ENCODE data around the gene HOXC6.
"Not testable (repeated sequence)": the region's sequence is repeated elsewhere in the genome, so short reads cannot be mapped to it uniquely, and the experiment has no call there.

The HOXC6 gene

DNA sequence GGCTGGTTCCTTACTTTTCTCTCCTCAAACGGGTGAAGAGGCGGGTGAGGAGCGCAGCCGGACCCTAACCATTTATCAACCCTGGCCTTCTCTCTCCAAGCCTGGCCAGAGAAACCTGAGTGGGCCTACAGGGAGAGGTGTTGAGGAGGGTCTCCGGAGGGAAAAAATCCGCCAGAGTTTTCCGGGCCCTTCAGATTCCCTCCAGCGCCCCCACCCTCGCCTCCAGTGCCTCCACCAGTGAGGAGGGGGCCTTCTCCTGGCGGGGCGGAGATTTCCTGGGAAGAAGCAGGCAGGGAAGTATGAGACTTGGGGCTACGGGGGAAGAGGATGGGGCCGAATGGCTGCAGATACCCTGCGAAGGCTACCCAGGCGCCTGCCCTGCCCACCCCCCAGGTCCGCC, 3.2 kb downstream of the HOXC6 start:
- DNase-seq, result no peak

GRCh38 chr12:54032086-54032619, 3.9 kb downstream of the HOXC6 start:
- no peak for DNase-seq

DNA sequence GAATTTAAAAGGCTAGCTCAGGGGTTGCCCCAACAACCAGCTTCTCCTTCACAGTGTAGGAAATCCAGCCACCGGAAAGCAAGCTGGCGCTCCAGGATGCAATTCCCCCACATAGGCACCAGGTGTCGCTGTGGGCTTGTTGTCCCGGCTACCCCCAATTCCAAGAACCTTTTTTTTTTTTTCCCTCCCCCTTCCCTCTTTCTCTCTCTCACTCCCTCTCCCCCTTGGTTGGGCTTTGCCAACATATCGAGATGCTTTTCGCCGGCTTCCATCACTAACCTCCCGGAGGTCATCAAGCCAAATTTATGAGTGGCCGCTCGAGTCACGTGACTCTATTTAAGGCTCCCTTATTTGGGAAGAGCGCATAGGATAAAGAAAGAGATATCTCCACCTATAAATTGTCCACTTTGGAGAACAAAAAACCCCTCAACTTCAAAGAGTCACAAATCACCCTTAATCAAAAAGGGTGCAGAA, 4.4 kb downstream of the HOXC6 start, which contains the start of gene HOXC5:
HOXC5 (plus strand) TSS at position 424 of the 474 bp plus-strand sequence. CDS start 73 bp downstream, outside the sequence.
- peak; percentile 60 for DNase-seq

- DNase-seq, result no peak
Observed at GRCh38 chr12:54033106-54033979, 5.1 kb downstream of the HOXC6 start.

- no peak for DNase-seq
Observed at GRCh38 chr12:54033980-54034784, 5.9 kb downstream of the HOXC6 start.

DNA sequence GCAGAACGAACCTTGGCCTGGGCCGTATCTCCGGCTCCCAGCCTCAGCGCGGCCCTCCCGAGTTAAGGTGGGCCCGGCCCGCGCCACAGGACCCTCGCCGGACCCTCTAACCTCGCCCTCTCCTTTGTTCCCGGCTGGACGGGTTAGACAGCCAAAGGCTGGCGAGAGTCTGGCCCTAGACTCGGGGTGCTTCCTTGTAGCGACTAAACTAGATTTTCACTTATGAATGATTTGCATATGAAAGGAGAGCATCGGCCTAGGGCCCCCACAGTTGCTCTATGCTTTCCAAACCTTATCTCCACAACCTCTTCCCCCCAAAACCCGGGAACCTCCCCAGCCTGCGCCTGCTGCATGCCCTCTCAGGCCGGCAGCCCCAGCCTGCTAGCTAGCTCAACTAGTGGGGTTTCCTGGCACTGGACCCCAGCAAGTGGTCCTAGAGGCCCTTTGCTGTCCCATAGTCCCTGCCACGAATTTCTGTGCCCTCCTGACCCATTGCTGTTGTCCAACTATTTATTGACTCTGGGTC, 6.6 kb downstream of the HOXC6 start:
- no peak for DNase-seq

DNA sequence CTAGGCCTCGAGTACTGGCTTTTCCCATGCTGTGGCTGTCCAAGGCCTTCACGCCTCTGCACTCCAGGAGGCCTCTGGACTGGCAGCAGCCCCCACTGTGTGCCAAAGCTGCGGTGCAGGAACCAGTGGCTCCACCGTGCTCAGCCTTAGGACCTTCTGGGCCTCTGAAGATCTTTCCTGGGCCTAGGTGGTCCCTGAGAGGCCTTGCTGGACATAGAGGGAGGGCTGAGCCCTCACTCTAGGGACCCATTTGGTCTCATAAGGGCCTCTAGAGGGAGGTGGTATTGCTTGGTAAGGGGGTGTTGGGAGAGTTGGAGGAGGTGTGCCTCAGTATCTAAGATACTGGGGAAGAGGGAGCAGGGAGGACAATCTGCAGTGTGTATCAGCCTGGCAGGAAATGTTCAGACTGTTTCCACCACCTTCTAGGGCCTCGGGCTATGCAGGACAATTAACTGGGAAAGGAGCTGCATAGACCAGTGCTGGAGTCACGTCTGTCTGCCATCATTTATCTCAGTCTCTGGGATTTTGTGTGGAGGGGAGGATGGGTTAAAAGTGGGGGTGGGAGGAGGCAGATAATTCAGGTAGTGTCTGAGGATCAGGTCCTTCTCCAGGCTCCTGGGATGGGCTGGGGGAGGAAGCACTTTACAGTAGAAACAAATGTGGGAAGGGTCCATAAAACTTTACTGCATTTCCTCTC, 7.5 kb downstream of the HOXC6 start:
- DNase-seq, result no peak

- no peak for DNase-seq
Observed at GRCh38 chr12:54036620-54037359, 8.6 kb downstream of the HOXC6 start.

DNA sequence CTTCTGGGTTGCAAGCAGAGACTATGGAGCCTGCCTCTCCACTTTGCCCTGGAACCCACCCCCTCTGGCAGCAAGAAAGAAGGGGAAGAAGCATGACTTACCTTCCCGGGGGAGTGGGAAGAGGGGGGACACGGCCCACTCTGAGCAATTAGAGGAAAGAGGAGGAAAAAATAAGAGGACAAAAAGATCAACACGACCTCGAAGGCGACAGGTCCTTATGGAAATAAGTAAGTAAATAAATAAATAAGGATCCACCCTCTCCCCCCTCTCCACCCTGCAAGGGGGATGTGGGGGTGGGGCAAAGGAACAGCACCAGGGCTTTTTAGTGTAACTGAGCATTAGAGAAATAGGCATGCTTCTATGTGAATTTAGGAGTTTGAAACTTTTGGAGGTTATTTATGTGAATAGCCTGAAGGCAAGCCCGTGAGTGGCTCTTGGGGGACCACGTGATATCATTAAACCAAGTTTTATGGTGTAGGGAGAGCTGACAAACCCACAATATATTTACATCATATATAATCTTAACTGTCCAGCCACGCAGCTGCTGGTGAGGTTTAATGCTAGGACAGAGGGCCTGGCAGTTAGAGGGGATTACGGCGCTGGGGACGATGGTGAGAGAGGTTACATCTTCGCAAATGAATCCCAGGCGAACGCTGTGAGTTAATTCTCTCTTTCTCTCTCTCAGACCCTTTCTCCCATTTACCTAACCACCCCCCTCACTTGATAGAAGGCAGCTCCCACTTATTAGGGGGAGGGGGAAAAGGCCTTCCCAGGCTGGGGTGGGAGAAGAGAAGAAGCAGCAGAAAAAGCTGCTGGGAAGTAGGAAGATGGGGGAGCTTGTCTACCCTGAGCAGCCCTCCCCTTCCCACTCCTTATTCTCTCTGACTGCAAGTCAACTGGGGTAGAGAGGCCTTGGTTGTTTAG, 9.4 kb downstream of the HOXC6 start:
- DNase-seq, result no peak

DNA sequence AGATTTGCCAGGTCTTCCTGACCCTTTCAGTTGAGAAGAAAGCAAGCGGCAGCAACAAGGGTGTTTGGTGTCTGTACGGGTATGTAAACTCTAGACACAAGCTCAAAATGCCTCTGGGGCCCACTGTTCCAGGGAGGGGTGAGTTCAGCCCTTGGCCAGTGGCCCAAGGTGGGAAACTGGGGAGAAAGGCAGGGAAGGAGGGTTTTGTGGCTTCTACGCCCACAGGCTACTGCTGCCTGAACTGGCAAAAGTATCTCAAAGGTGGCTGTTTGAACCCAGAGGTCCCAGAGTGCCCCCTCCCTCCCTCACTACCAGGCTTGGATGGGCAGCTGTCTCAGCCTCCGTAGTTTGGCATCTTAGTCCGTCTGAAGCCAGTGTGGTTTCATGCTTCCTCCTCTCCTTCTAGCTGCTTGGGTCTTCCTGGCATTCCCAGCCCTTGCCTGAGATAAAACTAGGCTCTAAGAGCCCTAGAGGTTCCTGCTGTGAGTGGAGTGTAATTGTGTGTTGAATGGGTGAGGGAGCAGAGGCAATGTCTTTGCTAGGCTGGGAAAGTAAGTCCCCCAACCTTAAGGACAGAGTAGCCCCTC, 10.1 kb downstream of the HOXC6 start:
- no peak for DNase-seq

- no peak for DNase-seq
Observed at GRCh38 chr12:54038871-54039414, 10.7 kb downstream of the HOXC6 start.

DNA sequence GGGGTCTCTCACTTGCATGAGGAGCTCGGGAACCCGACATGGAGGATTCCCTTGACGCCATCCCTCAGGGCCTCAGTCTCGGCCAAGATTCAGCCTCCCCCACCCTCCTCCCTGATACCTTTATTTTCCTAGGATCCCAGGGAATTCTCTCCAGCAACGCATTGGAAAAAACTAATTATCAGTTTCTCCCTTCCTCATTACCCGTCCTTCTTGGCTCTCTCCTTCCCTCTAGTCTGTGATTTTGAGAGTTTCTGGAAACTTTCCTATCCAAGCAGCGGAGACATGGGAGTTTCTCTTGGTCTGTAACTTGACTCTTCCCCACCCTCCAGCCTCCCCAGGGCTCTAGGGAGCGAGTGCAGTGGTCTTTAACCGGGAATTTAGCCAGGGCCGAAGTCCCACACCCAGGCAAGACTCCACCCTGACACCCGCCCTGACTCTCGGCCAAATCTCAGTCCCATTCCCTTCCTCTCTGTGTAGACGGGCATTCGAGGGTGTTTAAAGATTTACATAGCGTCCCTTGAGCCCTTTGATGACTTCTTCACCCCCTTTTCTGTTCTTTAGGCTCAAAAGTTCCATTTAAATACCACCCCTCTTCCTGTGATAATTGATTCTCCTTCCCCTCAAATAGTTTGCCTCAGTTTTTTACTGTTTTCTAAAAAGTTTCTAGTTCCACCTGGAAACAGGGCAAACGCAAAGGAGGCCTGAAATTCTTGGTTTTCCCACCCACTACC, 11.3 kb downstream of the HOXC6 start:
- no peak for DNase-seq

GRCh38 chr12:54040148-54040494, 11.9 kb downstream of the HOXC6 start:
- no peak for DNase-seq

DNA sequence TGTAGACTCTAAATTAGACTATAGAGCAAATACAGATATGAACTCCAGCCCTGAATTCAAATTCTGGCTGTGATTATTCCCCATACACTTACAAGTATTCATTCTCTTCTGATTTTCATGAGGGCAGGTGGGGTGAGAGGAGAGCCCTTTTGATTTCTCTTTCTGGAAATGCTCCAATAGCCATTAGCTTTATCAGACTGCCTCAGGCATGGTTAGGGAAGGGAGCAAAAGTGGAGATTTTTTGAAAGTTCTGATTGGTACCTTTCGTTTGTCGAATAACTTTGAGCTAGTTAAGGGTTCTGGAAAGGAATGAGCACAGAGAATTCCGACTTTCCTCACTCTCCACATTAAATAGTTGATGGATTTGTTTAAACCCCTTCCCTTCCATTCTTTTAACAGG, 12.4 kb downstream of the HOXC6 start:
- DNase-seq, result no peak

DNA sequence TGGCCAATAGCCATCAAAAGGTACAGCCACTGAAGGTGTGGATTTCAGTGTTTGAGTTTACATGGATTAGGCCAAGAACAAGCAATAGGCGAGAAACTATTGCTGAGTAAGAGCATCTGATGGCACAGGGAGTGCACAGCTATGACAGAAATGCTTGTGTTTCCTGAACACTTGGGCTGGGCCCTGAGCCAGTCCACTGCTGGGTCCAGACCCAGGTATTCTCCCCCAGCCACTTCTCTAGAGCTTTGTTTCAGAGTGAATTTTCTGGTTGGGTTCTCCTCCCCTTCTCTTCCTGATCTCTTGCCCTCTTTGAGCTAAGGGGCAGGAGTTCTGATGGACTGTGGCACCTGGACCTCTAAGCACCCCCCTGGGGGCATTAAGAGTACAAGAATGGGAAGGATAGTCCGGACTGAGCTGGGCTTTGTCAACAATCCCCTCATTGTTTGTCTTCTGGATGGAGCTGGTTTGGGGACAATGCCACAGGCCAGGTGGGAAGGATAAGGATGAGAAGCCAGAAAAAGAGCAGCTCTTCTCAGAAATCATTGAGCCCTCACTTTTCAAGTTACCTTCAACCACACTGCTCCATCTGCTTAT, 13.0 kb downstream of the HOXC6 start:
- no peak for DNase-seq

GRCh38 chr12:54042033-54042432, 13.8 kb downstream of the HOXC6 start:
- DNase-seq, result not testable (repeated sequence)

DNA sequence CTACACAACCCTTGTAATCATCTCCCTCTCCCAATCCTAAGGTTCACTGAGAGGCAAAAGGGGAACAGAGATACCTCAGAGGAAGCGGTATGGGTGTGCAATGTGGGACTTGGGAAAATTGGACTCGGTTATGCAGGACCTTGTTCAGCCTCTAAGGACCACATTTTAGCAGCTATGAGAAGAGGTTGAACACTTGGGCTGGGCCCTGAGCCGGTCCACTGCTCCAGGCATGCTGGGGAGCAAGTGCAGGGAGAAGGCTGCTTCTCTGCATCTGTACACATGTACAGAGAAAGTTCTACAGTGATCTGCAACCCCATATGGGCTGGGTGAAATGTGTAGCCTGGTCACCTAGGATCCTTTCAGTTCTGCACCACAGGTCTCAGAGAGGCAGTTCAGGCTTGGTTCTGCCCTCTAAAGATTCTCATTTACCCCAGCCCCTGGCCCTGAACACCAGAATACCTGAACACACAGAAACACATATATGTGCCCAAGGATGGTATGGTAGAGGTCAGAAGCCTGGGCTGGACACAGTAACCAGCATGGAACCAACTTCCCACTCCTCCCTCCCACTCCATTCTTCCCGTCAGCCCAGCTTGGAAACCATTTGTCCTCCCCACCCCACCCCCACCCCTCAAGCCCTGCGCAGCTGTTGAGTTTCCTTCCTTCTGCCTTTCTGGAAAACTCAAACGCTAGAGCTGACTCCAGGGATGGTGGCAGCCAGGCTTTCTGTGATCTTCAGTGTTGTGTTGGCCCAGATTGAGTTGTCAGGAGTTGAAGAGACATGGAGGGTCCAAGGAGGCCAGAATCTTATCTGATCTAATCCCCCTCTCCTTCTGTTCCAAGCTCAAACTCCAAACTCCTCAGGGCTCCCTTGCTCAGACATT, 15.0 kb downstream of the HOXC6 start:
- no peak for DNase-seq
